Panc1 (cell line): Measurements from ENCODE around the gene ATP8B1. TPM values are rescaled to one million over a fixed set of nuclear protein-coding genes. Genes with fewer than 3 reads are reported as not detected.

Source experiments
- ATAC-seq: fragments of 200-7000 bp; cut with Tn5 transposase; 2 replicates; pipeline ENCODE4 v1.9.1; 2020; ENCODE audit warnings: mild to moderate bottlenecking, moderate library complexity
- BruUV-seq: library from RNA; stranded (reverse); fragments of 400-500 nt; replicated peaks from 2 replicates; lab custom pipeline; 2021; lab: Mats Ljungman, UMichigan
- CTCF ChIA-PET: fragments of 300-600 bp; sonication (Branson Sonifier 250); formaldehyde crosslinking; loops from one replicate; lab custom pipeline; 2022; ENCODE audit warnings: antibody characterized with exemption; lab: Charles Lee
- POLR2A ChIA-PET: fragments of 300-600 bp; sonication (Branson Sonifier 250); formaldehyde crosslinking; loops from one replicate; lab custom pipeline; 2022; ENCODE audit warnings: antibody characterized with exemption; lab: Charles Lee
- DNase-seq: peaks from one replicate; pipeline ENCODE4 v3.0.0-alpha.2; 2010; ENCODE audit warnings: low read depth, low spot score
- H3K27ac ChIP-seq: 2 replicates; pipeline ENCODE4 v1.5.1; 2011; ENCODE audit warnings: mild to moderate bottlenecking, low read length, inconsistent platforms
- H3K27me3 ChIP-seq: fragments of 200-500 bp; sonication (Bioruptor generic); 2 replicates; pipeline ENCODE4 v1.6.0; 2014; ENCODE audit warnings: low read length, inconsistent platforms; ENCODE audit not compliant: control insufficient read depth, insufficient read depth
- H3K36me3 ChIP-seq: fragments of 200-500 bp; sonication (Bioruptor generic); 2 replicates; pipeline ENCODE4 v1.5.1; 2014; ENCODE audit warnings: inconsistent platforms, mild to moderate bottlenecking, low read length, moderate library complexity; ENCODE audit not compliant: control insufficient read depth, insufficient read depth
- H3K4me1 ChIP-seq: 2 replicates; pipeline ENCODE4 v1.5.1; 2011; ENCODE audit warnings: inconsistent platforms, mild to moderate bottlenecking, low read length, moderate library complexity; ENCODE audit not compliant: control insufficient read depth, insufficient read depth
- H3K4me3 ChIP-seq, 2 experiments: 2 replicates each; pipeline ENCODE4 v1.5.1; 2011 to 2012; ENCODE audit warnings: low read depth in 2 of 2, low read length in 2 of 2, mild to moderate bottlenecking in 2 of 2, inconsistent platforms in 1 of 2, moderate library complexity in 1 of 2
- H3K9me3 ChIP-seq: fragments of 200-500 bp; sonication (Bioruptor generic); 2 replicates; pipeline ENCODE4 v1.5.1; 2014; ENCODE audit warnings: low read depth, mild to moderate bottlenecking, inconsistent platforms, low read length, moderate library complexity; ENCODE audit not compliant: control insufficient read depth, insufficient read depth
- POLR2AphosphoS5 ChIP-seq: IDR thresholded peaks from 2 replicates; pipeline ENCODE4 v1.6.1; 2012; ENCODE audit warnings: mild to moderate bottlenecking, low read depth, low read length, moderate library complexity
- REST ChIP-seq, 2 experiments: IDR thresholded peaks; 2 replicates each; pipeline ENCODE4 v1.6.1; 2011 to 2012; ENCODE audit warnings: low read depth in 2 of 2, control low read depth in 1 of 2, low read length in 1 of 2, mild to moderate bottlenecking in 1 of 2, moderate library complexity in 1 of 2; ENCODE audit not compliant: insufficient read depth in 1 of 2
- SIN3A ChIP-seq: IDR thresholded peaks from 2 replicates; pipeline ENCODE4 v1.6.1; 2012; ENCODE audit warnings: low read depth, mild to moderate bottlenecking, low read length, moderate library complexity, borderline replicate concordance; ENCODE audit not compliant: insufficient read depth
- TCF7L2 ChIP-seq: IDR thresholded peaks from 2 replicates; pipeline ENCODE4 v1.6.1; 2011; ENCODE audit warnings: mild to moderate bottlenecking, low read depth, low read length, inconsistent platforms
- in situ Hi-C: cut with HindIII; loops from 2 replicates; pipeline ENCODE4 v1.10.0; 2016; ENCODE audit warnings: low sequenced_read_pairs, low pct_unique_long_range_greater_than_20kb
- intact Hi-C: fragments of 100-400 bp; cut with micrococcal nuclease; formaldehyde crosslinking; loops from one replicate; pipeline ENCODE4 v1.10.0; 2022; ENCODE audit not compliant: unreplicated experiment
- total RNA-seq: library from RNA; stranded (reverse); gene quantifications from one replicate; pipeline ENCODE4 v1.2.1, GENCODE V29; 2021; ENCODE audit not compliant: unreplicated experiment
- TF ChIP-seq, protein P1 (sequence below): fragments of 450-650 bp; IDR thresholded peaks from 2 replicates; pipeline ENCODE4 v1.5.1; 2017; ENCODE audit warnings: mild to moderate bottlenecking

The ATP8B1 gene
- total RNA-seq, 1 experiment from 2014 or later, result 12.5 TPM

DNA sequence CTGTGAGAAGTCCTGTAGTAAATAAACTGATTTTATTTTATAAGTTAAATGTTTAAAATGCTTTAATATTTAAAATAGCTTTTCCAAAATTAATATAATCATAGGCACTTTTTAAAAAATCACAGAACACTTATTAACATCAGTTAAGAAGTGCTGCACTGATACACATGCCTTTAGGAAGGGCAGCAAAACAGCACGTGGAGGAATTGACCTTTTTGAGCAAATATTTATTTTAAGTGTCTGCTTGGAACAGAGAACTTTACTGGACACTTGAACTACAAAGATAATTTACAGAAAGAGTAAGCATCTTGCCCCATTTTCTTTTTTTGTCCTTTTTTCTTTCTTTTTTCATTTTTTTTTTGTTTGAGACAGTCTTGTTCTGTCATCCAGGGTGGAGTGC, 93.8 kb downstream of the ATP8B1 start:
- ChIA-PET POLR2A (interaction anchor here (0.8 kb wide), 1 partner anchor 39 kb away, joined by 4 read pairs; no protein-coding TSS in a partner anchor), CTCF (no interaction called here)
- Histone ChIP-seq H3K4me1 (peaks cover 16% of the 10 kb centered on the region), H3K27me3 (no peaks in the 10 kb centered on the region), H3K27ac (no peak overlapping the region), H3K9me3 (no peaks in the 10 kb centered on the region), H3K36me3 (no peaks in the 10 kb centered on the region), H3K4me3 (no peak overlapping the region)
- TF ChIP-seq REST (IDR thresholded peaks at IDR 0.05; ENCODE audit: insufficient read depth in 1 of 2, low read depth in 2 of 2, low read length in 1 of 2) (no peak), TCF7L2 (no peak), SIN3A (no peak), POLR2AphosphoS5 (no peak)
- TF ChIP-seq, protein P1, sequence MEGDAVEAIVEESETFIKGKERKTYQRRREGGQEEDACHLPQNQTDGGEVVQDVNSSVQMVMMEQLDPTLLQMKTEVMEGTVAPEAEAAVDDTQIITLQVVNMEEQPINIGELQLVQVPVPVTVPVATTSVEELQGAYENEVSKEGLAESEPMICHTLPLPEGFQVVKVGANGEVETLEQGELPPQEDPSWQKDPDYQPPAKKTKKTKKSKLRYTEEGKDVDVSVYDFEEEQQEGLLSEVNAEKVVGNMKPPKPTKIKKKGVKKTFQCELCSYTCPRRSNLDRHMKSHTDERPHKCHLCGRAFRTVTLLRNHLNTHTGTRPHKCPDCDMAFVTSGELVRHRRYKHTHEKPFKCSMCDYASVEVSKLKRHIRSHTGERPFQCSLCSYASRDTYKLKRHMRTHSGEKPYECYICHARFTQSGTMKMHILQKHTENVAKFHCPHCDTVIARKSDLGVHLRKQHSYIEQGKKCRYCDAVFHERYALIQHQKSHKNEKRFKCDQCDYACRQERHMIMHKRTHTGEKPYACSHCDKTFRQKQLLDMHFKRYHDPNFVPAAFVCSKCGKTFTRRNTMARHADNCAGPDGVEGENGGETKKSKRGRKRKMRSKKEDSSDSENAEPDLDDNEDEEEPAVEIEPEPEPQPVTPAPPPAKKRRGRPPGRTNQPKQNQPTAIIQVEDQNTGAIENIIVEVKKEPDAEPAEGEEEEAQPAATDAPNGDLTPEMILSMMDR, result no peak
- in situ Hi-C loops, result no loop called here
- no peak for DNase-seq
- ATAC-seq, result no peak
- intact Hi-C loops, result no loop called here
- no TSS peak for BruUV-seq

- POLR2A ChIA-PET, result no interaction called here
- intact Hi-C loops, result no loop called here
- H3K27me3 ChIP-seq, result no peaks in the 10 kb centered on the region
- peaks cover 16% of the 10 kb centered on the region for H3K4me1 ChIP-seq
- H3K9me3 ChIP-seq, result no peaks in the 10 kb centered on the region
- DNase-seq, result no peak
- CTCF ChIA-PET, result no interaction called here
- no TSS peak for BruUV-seq
- no peak overlapping the region for H3K27ac ChIP-seq
- no peak for ATAC-seq
- in situ Hi-C loops, result no loop called here
- no peak overlapping the region for H3K4me3 ChIP-seq
- TF ChIP-seq, protein P1, result no peak
- TF ChIP-seq REST (IDR thresholded peaks at IDR 0.05; ENCODE audit: insufficient read depth in 1 of 2, low read depth in 2 of 2, low read length in 1 of 2) (no peak), TCF7L2 (no peak), POLR2AphosphoS5 (no peak), SIN3A (no peak)
- H3K36me3 ChIP-seq, result no peaks in the 10 kb centered on the region
Measured at GRCh38 chr18:57708288-57708687, 94.8 kb downstream of the ATP8B1 start.
